Measurements from ENCODE around the gene YEATS2. TPM values are rescaled to one million over a fixed set of nuclear protein-coding genes. Genes with fewer than 3 reads are reported as not detected.

YEATS2 gene
- polyA plus RNA-seq, 1 donor (not counting 4 experiments of a cell fraction or from before 2014, with no cell fraction given), result 21.7 TPM

DNA sequence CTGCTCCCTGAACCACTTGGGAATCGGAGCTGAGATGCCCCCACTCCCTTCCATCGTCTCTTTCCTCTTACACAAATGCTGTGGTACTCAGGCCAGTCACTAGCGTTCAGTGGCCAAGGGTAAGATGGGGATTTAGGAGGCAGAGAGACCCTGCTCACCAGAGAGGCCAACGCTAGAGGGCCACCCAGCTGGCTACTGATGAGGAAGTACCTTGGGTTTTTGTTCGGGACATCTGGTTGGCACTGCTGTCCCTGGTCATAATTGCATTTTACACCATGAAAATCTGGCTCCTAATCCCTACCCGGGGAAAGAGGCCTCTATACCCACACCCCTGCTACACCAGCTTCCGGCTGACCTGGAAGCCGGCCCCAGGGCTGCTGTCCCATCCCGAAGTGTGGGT, 120.0 kb downstream of the YEATS2 start:
- DNase-seq (ENCODE audit: low read depth, low spot score), result no peak
- no peak overlapping the region for H3K4me2 ChIP-seq (ENCODE audit: control insufficient read depth, extremely low read depth, insufficient read depth, low read depth, low read length)
- H3K79me2 ChIP-seq (ENCODE audit: control insufficient read depth, insufficient read depth, low read length), result no peaks in the 10 kb centered on the region
- H3K36me3 ChIP-seq (ENCODE audit: control insufficient read depth in 2 of 2, extremely low read depth in 1 of 2, insufficient read depth in 2 of 2, low read length in 2 of 2), result peaks cover 0 to 6% of the 10 kb centered on the region in 2 experiments
- H2AFZ ChIP-seq (ENCODE audit: control insufficient read depth, low read length), result no peak overlapping the region
- no peak overlapping the region for H3K27ac ChIP-seq (ENCODE audit: control insufficient read depth, insufficient read depth, low read length)
- TF ChIP-seq EZH2 (IDR thresholded peaks at IDR 0.05; ENCODE audit: low read length) (no peak), CTCF (optimal IDR thresholded peaks at IDR 0.05 in 1 of 3, IDR thresholded peaks at IDR 0.05 in 1 of 3, conservative IDR thresholded peaks at IDR 0.05 in 1 of 3; ENCODE audit: extremely low read depth in 1 of 3, insufficient read depth in 2 of 3, low read length in 3 of 3) (no peak)
- no peak overlapping the region for H3K9ac ChIP-seq (ENCODE audit: control insufficient read depth, extremely low read depth, insufficient read depth, low read length)
- H4K20me1 ChIP-seq (ENCODE audit: control insufficient read depth, extremely low read depth, insufficient read depth, low read length), result no peaks in the 10 kb centered on the region
- no peak overlapping the region for H3K4me3 ChIP-seq (ENCODE audit: control insufficient read depth in 2 of 3, extremely low read depth in 1 of 3, insufficient read depth in 2 of 3, low read depth in 1 of 3, low read length in 3 of 3)
- H3K9me1 ChIP-seq (ENCODE audit: control insufficient read depth, extremely low read depth, insufficient read depth, low read length), result no peaks in the 10 kb centered on the region
- FAIRE-seq, result no peak
- peaks cover 8% of the 10 kb centered on the region for H3K4me1 ChIP-seq (ENCODE audit: control insufficient read depth, extremely low read depth, insufficient read depth, low read length)
- dilution Hi-C loops (cut with MboI; ENCODE audit: extremely low pct_ligation_motif_present, low sequenced_read_pairs), result no loop called here
- H3K27me3 ChIP-seq (ENCODE audit: control insufficient read depth, extremely low read depth, insufficient read depth, low read length), result no peaks in the 10 kb centered on the region
- H3K9me3 ChIP-seq (ENCODE audit: control insufficient read depth, low read depth, low read length), result no peaks in the 10 kb centered on the region

DNA sequence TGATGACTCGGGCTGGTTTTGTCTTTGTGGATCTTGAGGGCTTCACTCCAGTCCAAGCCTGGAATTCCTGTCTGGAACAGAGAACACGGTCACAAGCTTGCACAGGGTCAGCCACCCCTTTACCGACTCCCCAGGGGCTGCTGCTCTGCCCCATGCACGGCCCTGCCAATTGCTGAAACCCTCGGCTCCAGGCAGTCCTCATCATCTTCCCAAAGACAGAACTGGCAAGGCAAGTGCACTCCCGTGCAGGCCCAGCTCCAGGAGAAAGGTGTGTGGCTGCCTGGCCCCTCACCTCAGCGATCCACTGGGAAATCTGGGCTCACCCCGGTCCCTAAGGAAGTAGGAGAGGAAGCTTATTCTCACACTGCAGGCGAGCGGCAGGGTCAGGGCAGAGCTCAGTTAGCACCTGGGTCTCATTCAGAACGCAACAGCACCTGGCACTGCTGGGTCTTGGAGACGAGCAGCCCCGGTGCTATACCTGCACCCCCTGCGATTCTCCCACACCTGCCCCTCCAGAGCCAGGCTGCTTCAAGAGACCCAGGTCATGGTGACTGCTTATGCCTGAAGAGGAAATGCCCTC, 120.5 kb downstream of the YEATS2 start:
- H3K79me2 ChIP-seq (ENCODE audit: control insufficient read depth, insufficient read depth, low read length), result no peaks in the 10 kb centered on the region
- no peaks in the 10 kb centered on the region for H3K27me3 ChIP-seq (ENCODE audit: control insufficient read depth, extremely low read depth, insufficient read depth, low read length)
- H4K20me1 ChIP-seq (ENCODE audit: control insufficient read depth, extremely low read depth, insufficient read depth, low read length), result no peaks in the 10 kb centered on the region
- dilution Hi-C loops (cut with MboI; ENCODE audit: extremely low pct_ligation_motif_present, low sequenced_read_pairs), result no loop called here
- H3K4me1 ChIP-seq (ENCODE audit: control insufficient read depth, extremely low read depth, insufficient read depth, low read length), result peaks cover 3% of the 10 kb centered on the region
- FAIRE-seq (no peak), DNase-seq (ENCODE audit: low read depth, low spot score) (no peak)
- no peak for TF ChIP-seq CTCF (optimal IDR thresholded peaks at IDR 0.05 in 1 of 3, IDR thresholded peaks at IDR 0.05 in 1 of 3, conservative IDR thresholded peaks at IDR 0.05 in 1 of 3; ENCODE audit: extremely low read depth in 1 of 3, insufficient read depth in 2 of 3, low read length in 3 of 3)
- TF ChIP-seq EZH2 (IDR thresholded peaks at IDR 0.05; ENCODE audit: low read length), result no peak
- H2AFZ ChIP-seq (ENCODE audit: control insufficient read depth, low read length), result no peak overlapping the region
- H3K27ac ChIP-seq (ENCODE audit: control insufficient read depth, insufficient read depth, low read length), result no peak overlapping the region
- no peak overlapping the region for H3K9ac ChIP-seq (ENCODE audit: control insufficient read depth, extremely low read depth, insufficient read depth, low read length)
- no peak overlapping the region for H3K4me3 ChIP-seq (ENCODE audit: control insufficient read depth in 2 of 3, extremely low read depth in 1 of 3, insufficient read depth in 2 of 3, low read depth in 1 of 3, low read length in 3 of 3)
- no peak overlapping the region for H3K4me2 ChIP-seq (ENCODE audit: control insufficient read depth, extremely low read depth, insufficient read depth, low read depth, low read length)
- no peaks in the 10 kb centered on the region for H3K9me1 ChIP-seq (ENCODE audit: control insufficient read depth, extremely low read depth, insufficient read depth, low read length)
- H3K36me3 ChIP-seq (ENCODE audit: control insufficient read depth in 2 of 2, extremely low read depth in 1 of 2, insufficient read depth in 2 of 2, low read length in 2 of 2), result peaks cover 0 to 6% of the 10 kb centered on the region in 2 experiments
- no peaks in the 10 kb centered on the region for H3K9me3 ChIP-seq (ENCODE audit: control insufficient read depth, low read depth, low read length)
